Testis (tissue), 3 donors: ENCODE data around the gene C1orf74. TPM values are rescaled to one million over a fixed set of nuclear protein-coding genes. Genes with fewer than 3 reads are reported as not detected.

Source experiments
- DNase-seq: peaks from one replicate; pipeline ENCODE4 v3.0.0-alpha.2; 2019
- H3K27ac ChIP-seq, 2 donors: fragments of 200-600 bp; sonication (generic); one replicate each; pipeline ENCODE4 v1.5.1; 2019
- H3K27me3 ChIP-seq: fragments of 200-600 bp; sonication (generic); one replicate; pipeline ENCODE4 v1.5.1; 2019
- H3K36me3 ChIP-seq: fragments of 200-600 bp; sonication (generic); one replicate; pipeline ENCODE4 v1.5.1; 2017; ENCODE audit warnings: low read depth; ENCODE audit errors: missing control alignments
- H3K4me1 ChIP-seq: fragments of 200-600 bp; sonication (generic); one replicate; pipeline ENCODE4 v1.5.1; 2019
- H3K4me3 ChIP-seq, 2 donors: fragments of 200-600 bp; sonication (generic); one replicate each; pipeline ENCODE4 v1.5.1; 2017 to 2019
- H3K9me3 ChIP-seq: fragments of 200-600 bp; sonication (generic); one replicate; pipeline ENCODE4 v1.5.1; 2017
- POLR2A ChIP-seq: fragments of 450-650 bp; IDR thresholded peaks from one replicate; pipeline ENCODE4 v1.6.1; 2017; ENCODE audit warnings: antibody characterized with exemption, mild to moderate bottlenecking, moderate library complexity
- WGBS, 2 donors: methylation state at CpG; one replicate each; pipeline ENCODE4 v1.1.5; 2018; 5-methylcytosine and 5-hydroxymethylcytosine counted together
- intact Hi-C: fragments of 100-400 bp; cut with DNase I; formaldehyde crosslinking; loops from one replicate; pipeline ENCODE4 v1.15.1; 2023; ENCODE audit warnings: low total_unique reads
- polyA plus RNA-seq: library from polyadenylated mRNA; stranded (reverse); fragments of 350-450 nt; fragmentation: Illumina TruSeq; extraction: RNeasy Lipid Tissue Mini Kit (QIAGEN cat#74804); gene quantifications from one replicate; pipeline ENCODE4 v1.2.3, GENCODE V29; 2014; ENCODE audit warnings: low read depth, low replicate concordance; ENCODE audit not compliant: insufficient read depth
- total RNA-seq, 2 donors: library from RNA; depleted of rRNA; stranded (reverse); fragments of >200 nt; gene quantifications; one replicate each; pipeline ENCODE4 v1.2.3, GENCODE V29; 2016
- TF ChIP-seq, protein P1 (sequence below), 3 experiments: fragments of 450-650 bp in 2 of 3; fragments of 200-600 bp in 1 of 3; sonication (generic) in 1 of 3; IDR thresholded peaks; one replicate each; pipeline ENCODE4 v1.5.1; 2016 to 2019; ENCODE audit warnings: antibody characterized with exemption in 3 of 3, mild to moderate bottlenecking in 2 of 3, moderate library complexity in 1 of 3

The C1orf74 gene
- total and polyA plus RNA-seq, 3 donors from 2014 or later, result 2.6 to 5.2 (median 5.0) TPM

- peaks cover 32% of the 10 kb centered on the region for H3K4me1 ChIP-seq
- no peak overlapping the region for H3K27ac ChIP-seq
- intact Hi-C loops, result loop anchor here (10.0 kb wide), 2 partner anchors 46 to 156 kb away; partner anchors contain the start of gene CAMK1G
- no peak for TF ChIP-seq POLR2A
- TF ChIP-seq, protein P1, sequence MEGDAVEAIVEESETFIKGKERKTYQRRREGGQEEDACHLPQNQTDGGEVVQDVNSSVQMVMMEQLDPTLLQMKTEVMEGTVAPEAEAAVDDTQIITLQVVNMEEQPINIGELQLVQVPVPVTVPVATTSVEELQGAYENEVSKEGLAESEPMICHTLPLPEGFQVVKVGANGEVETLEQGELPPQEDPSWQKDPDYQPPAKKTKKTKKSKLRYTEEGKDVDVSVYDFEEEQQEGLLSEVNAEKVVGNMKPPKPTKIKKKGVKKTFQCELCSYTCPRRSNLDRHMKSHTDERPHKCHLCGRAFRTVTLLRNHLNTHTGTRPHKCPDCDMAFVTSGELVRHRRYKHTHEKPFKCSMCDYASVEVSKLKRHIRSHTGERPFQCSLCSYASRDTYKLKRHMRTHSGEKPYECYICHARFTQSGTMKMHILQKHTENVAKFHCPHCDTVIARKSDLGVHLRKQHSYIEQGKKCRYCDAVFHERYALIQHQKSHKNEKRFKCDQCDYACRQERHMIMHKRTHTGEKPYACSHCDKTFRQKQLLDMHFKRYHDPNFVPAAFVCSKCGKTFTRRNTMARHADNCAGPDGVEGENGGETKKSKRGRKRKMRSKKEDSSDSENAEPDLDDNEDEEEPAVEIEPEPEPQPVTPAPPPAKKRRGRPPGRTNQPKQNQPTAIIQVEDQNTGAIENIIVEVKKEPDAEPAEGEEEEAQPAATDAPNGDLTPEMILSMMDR (IDR thresholded peaks at IDR 0.05), result no peak
- no peaks in the 10 kb centered on the region for H3K36me3 ChIP-seq
- no peaks in the 10 kb centered on the region for H3K9me3 ChIP-seq
- H3K27me3 ChIP-seq, result no peaks in the 10 kb centered on the region
- no peak overlapping the region for H3K4me3 ChIP-seq
- 92 to 93% methylated on average over 3 of the region's 3 CpGs for WGBS, 2 donors
- no peak for DNase-seq
Observed at GRCh38 chr1:209741193-209741592, 43.2 kb downstream of the C1orf74 start.

DNA sequence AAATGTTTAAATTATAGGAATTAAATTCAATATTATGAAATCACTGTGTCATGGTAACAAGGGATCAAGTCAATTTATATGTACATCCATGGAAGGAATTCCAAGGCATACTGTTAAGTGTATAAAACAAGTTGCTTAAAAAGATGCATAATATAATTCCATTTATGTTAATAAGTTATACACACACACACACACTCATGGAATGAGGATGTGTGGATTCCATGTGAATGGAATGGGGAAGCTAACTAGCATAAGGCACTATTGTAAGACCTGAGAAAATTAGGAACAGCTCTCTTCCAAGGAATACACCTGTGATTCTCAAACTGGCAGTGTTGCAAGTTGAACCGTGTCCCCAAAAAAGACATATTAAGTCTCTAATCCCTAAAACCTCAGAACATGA is 46.1 kb downstream of the C1orf74 start:
- TF ChIP-seq, protein P1 (IDR thresholded peaks at IDR 0.05), result no peak
- DNase-seq, result no peak
- intact Hi-C loops, result no loop called here
- Histone ChIP-seq H3K27me3 (no peaks in the 10 kb centered on the region), H3K4me3 (no peak overlapping the region), H3K9me3 (no peaks in the 10 kb centered on the region), H3K27ac (no peak overlapping the region), H3K36me3 (no peaks in the 10 kb centered on the region), H3K4me1 (peaks cover 36% of the 10 kb centered on the region)
- 88 to 100% methylated on average over 1 of the region's 1 CpG for WGBS, 2 donors

GRCh38 chr1:209737118-209737505 is 47.2 kb downstream of the C1orf74 start:
- WGBS, 2 donors, result 77 to 83% methylated on average over 5 of the region's 5 CpGs
- H3K27me3 ChIP-seq, result no peaks in the 10 kb centered on the region
- no peak for TF ChIP-seq POLR2A
- TF ChIP-seq, protein P1 (IDR thresholded peaks at IDR 0.05), result no peak
- no peak for DNase-seq
- no peaks in the 10 kb centered on the region for H3K9me3 ChIP-seq
- no peak overlapping the region for H3K4me3 ChIP-seq
- no peaks in the 10 kb centered on the region for H3K36me3 ChIP-seq
- peaks cover 24% of the 10 kb centered on the region for H3K4me1 ChIP-seq
- intact Hi-C loops, result no loop called here
- peak overlapping the region in 1 of 2 donors; percentile 43 for H3K27ac ChIP-seq

- 44 to 54% methylated on average over 3 of the region's 3 CpGs for WGBS, 2 donors
- DNase-seq, result no peak
Observed at GRCh38 chr1:209736490-209737117, 47.8 kb downstream of the C1orf74 start.

More at GRCh38 chr1:209736490-209737117, 47.8 kb downstream of the C1orf74 start:
- Histone ChIP-seq H3K27ac (peak overlapping the region in 1 of 2 donors; percentile 43), H3K36me3 (no peaks in the 10 kb centered on the region), H3K9me3 (no peaks in the 10 kb centered on the region), H3K4me3 (no peak overlapping the region), H3K27me3 (no peaks in the 10 kb centered on the region), H3K4me1 (peaks cover 19% of the 10 kb centered on the region)
- intact Hi-C loops, result no loop called here
- TF ChIP-seq POLR2A, result no peak
- TF ChIP-seq, protein P1 (IDR thresholded peaks at IDR 0.05), result no peak
